Caco-2 (cell line): Measurements from ENCODE around the gene BCO2. TPM values are rescaled to one million over a fixed set of nuclear protein-coding genes. Genes with fewer than 3 reads are reported as not detected.
"Not testable (repeated sequence)": the region's sequence is repeated elsewhere in the genome, so short reads cannot be mapped to it uniquely, and the experiment has no call there.

Source experiments
- BruUV-seq: library from RNA; stranded (reverse); fragments of 400-500 nt; replicated peaks from 2 replicates; lab custom pipeline; 2021; lab: Mats Ljungman, UMichigan
- CTCF ChIA-PET: fragments of 300-600 bp; sonication (Branson Sonifier 250); formaldehyde crosslinking; loops from one replicate; lab custom pipeline; 2022; ENCODE audit warnings: antibody characterized with exemption; lab: Charles Lee
- POLR2A ChIA-PET: fragments of 300-600 bp; sonication (Branson Sonifier 250); formaldehyde crosslinking; loops from one replicate; lab custom pipeline; 2022; ENCODE audit warnings: antibody characterized with exemption; lab: Charles Lee
- DNase-seq, 2 experiments: peaks; one replicate each; pipeline versions ENCODE4 v3.0.0 to v3.0.0-alpha.2; 2020 to 2022
- H3K27me3 ChIP-seq: replicated peaks from 2 replicates; pipeline ENCODE4 v1.6.0; 2011; ENCODE audit warnings: low read length; ENCODE audit not compliant: control insufficient read depth, insufficient read depth
- H3K36me3 ChIP-seq: 2 replicates; pipeline ENCODE4 v1.5.1; 2011; ENCODE audit warnings: low read length; ENCODE audit not compliant: control insufficient read depth, insufficient read depth
- H3K4me1 ChIP-seq: fragments of 250-450 bp; sonication (Bioruptor Pico); 2 replicates; pipeline ENCODE4 v1.5.1; 2020; ENCODE audit warnings: mild to moderate bottlenecking
- H3K4me3 ChIP-seq: 2 replicates; pipeline ENCODE4 v1.5.1; 2011; ENCODE audit warnings: low read depth, mild to moderate bottlenecking, control low read depth, low read length
- H3K9me3 ChIP-seq: fragments of 250-450 bp; sonication (Bioruptor Pico); 2 replicates; pipeline ENCODE4 v1.5.1; 2020; ENCODE audit warnings: mild to moderate bottlenecking, moderate library complexity
- H3K27ac Mint-ChIP-seq: one replicate; pipeline ENCODE4 v1.8.0; 2022; ENCODE audit warnings: mixed read lengths; ENCODE audit not compliant: unreplicated experiment
- H3K27me3 Mint-ChIP-seq: one replicate; pipeline ENCODE4 v1.8.0; 2022; ENCODE audit warnings: mixed read lengths; ENCODE audit not compliant: insufficient read depth, unreplicated experiment
- H3K36me3 Mint-ChIP-seq: one replicate; pipeline ENCODE4 v1.8.0; 2022; ENCODE audit warnings: mild to moderate bottlenecking, mixed read lengths; ENCODE audit not compliant: insufficient read depth, unreplicated experiment
- H3K4me1 Mint-ChIP-seq: one replicate; pipeline ENCODE4 v1.8.0; 2022; ENCODE audit warnings: low read depth, mixed read lengths; ENCODE audit not compliant: unreplicated experiment
- H3K4me3 Mint-ChIP-seq: one replicate; pipeline ENCODE4 v1.8.0; 2022; ENCODE audit warnings: mild to moderate bottlenecking, moderate library complexity, mixed read lengths; ENCODE audit not compliant: unreplicated experiment
- H3K9me3 Mint-ChIP-seq: one replicate; pipeline ENCODE4 v1.8.0; 2022; ENCODE audit warnings: mixed read lengths; ENCODE audit not compliant: unreplicated experiment
- intact Hi-C: fragments of 100-400 bp; cut with micrococcal nuclease; formaldehyde crosslinking; loops from one replicate; pipeline ENCODE4 v1.10.0; 2022; ENCODE audit not compliant: unreplicated experiment
- total RNA-seq: library from RNA; stranded (reverse); gene quantifications from 2 replicates; pipeline ENCODE4 v1.2.3, GENCODE V29; 2022
- TF ChIP-seq, protein P1 (sequence below), 2 experiments: fragments of 200-600 bp in 1 of 2; IDR thresholded peaks; 1 replicate in 1 of 2; 2 replicates in 1 of 2; pipeline versions ENCODE4 v1.5.1 to v1.8.0; 2011 to 2022; ENCODE audit warnings: antibody characterized with exemption in 1 of 2, control low read depth in 1 of 2, inconsistent platforms in 1 of 2, low read depth in 1 of 2, low read length in 1 of 2, mild to moderate bottlenecking in 1 of 2, moderate library complexity in 1 of 2; ENCODE audit not compliant: insufficient read depth in 1 of 2, severe bottlenecking in 1 of 2, unreplicated experiment in 1 of 2

The BCO2 gene
- total RNA-seq, 1 experiment from 2014 or later: 2.2 TPM

DNA sequence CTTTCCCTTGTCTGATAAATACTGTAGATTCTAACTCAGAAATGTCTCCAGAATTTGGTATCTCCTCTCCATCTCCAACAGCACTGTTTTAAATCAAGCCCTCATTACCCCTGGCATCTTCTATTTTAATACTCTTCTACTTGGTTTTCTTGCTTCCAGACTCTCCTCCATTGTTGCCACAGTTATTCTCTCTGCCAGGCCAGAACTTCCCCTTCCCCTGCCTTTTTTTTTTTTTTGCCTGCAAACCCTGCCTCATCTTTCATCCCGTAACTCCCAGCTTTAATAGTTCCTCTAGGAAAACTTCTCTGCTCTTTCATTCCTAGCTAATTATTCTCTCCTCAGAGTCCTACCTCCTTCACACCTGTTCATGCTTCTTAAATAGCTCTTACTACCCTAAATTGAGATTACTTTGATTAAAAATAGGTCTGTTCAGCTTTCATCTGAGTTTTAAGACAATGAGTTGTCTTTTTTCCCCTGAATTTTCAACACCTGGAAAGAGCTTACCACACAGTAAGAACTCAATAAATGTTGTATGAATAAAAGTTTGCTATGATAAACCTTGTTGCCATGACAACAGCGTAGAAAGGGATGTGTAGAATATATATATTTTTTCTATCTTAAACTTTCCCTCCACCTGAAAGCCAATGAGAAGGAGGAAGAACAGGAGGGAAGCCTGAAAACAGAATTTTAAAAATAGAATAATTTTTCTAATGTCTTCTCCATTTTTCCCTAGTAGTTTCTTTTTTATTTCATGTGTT is 15.0 kb upstream of the BCO2 start:
- Histone ChIP-seq H3K27me3 (no peaks in the 10 kb centered on the region), H3K9me3 (no peaks in the 10 kb centered on the region), H3K4me1 (peaks cover 30% of the 10 kb centered on the region), H3K4me3 (no peak overlapping the region), H3K36me3 (no peaks in the 10 kb centered on the region)
- POLR2A ChIA-PET: interaction anchor here (0.6 kb wide), 1 partner anchor 636 kb away, joined by 4 read pairs; no protein-coding TSS in a partner anchor
- Mint-ChIP-seq H3K27ac (no peak overlapping the region), H3K27me3 (no peaks in the 10 kb centered on the region), H3K9me3 (no peaks in the 10 kb centered on the region), H3K4me3 (no peak overlapping the region), H3K4me1 (peaks cover 25% of the 10 kb centered on the region), H3K36me3 (peaks cover 6% of the 10 kb centered on the region)
- TF ChIP-seq, protein P1, sequence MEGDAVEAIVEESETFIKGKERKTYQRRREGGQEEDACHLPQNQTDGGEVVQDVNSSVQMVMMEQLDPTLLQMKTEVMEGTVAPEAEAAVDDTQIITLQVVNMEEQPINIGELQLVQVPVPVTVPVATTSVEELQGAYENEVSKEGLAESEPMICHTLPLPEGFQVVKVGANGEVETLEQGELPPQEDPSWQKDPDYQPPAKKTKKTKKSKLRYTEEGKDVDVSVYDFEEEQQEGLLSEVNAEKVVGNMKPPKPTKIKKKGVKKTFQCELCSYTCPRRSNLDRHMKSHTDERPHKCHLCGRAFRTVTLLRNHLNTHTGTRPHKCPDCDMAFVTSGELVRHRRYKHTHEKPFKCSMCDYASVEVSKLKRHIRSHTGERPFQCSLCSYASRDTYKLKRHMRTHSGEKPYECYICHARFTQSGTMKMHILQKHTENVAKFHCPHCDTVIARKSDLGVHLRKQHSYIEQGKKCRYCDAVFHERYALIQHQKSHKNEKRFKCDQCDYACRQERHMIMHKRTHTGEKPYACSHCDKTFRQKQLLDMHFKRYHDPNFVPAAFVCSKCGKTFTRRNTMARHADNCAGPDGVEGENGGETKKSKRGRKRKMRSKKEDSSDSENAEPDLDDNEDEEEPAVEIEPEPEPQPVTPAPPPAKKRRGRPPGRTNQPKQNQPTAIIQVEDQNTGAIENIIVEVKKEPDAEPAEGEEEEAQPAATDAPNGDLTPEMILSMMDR (IDR thresholded peaks at IDR 0.05; ENCODE audit: insufficient read depth in 1 of 2, low read depth in 1 of 2, low read length in 1 of 2, severe bottlenecking in 1 of 2, unreplicated experiment in 1 of 2): no peak
- BruUV-seq: no TSS peak
- DNase-seq: no peak
- intact Hi-C loops: loop anchor here (5.0 kb wide), 1 partner anchor 48 kb away; no protein-coding TSS in a partner anchor
- CTCF ChIA-PET: interaction anchor here (1.1 kb wide), 1 partner anchor 15 kb away, joined by 3 read pairs; the partner anchor contains the start of gene BCO2

DNA sequence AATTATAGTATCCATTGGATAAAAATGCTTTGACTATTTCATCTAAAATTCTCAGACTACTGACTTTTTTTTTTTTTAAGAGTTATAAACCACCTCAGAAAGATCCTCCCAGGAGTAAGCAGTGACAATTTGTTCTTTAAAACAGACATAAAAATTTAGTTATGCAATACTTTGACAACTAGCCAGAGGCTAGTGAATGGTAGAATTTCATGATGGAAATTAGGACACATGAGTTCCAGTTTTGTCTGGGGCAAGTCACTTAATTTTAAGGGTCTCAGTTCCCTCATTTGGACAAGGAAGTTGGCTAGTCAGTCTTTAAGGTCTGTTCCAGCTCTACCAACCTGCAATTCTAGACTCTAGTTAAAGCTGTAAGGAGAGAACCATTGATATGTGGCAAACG is 14.3 kb upstream of the BCO2 start:
- Mint-ChIP-seq H3K36me3 (peaks cover 6% of the 10 kb centered on the region), H3K27me3 (no peaks in the 10 kb centered on the region), H3K9me3 (no peaks in the 10 kb centered on the region), H3K4me3 (no peak overlapping the region), H3K27ac (no peak overlapping the region), H3K4me1 (peaks cover 25% of the 10 kb centered on the region)
- H3K9me3 ChIP-seq: no peaks in the 10 kb centered on the region
- ChIA-PET CTCF (no interaction called here), POLR2A (no interaction called here)
- intact Hi-C loops: loop anchor here (5.0 kb wide), 1 partner anchor 49 kb away; no protein-coding TSS in a partner anchor
- TF ChIP-seq, protein P1 (IDR thresholded peaks at IDR 0.05; ENCODE audit: insufficient read depth in 1 of 2, low read depth in 1 of 2, low read length in 1 of 2, severe bottlenecking in 1 of 2, unreplicated experiment in 1 of 2): no peak
- no peaks in the 10 kb centered on the region for H3K36me3 ChIP-seq
- H3K4me1 ChIP-seq: peaks cover 37% of the 10 kb centered on the region
- H3K4me3 ChIP-seq: no peak overlapping the region
- no peak for DNase-seq
- no peaks in the 10 kb centered on the region for H3K27me3 ChIP-seq
- BruUV-seq: no TSS peak

DNA sequence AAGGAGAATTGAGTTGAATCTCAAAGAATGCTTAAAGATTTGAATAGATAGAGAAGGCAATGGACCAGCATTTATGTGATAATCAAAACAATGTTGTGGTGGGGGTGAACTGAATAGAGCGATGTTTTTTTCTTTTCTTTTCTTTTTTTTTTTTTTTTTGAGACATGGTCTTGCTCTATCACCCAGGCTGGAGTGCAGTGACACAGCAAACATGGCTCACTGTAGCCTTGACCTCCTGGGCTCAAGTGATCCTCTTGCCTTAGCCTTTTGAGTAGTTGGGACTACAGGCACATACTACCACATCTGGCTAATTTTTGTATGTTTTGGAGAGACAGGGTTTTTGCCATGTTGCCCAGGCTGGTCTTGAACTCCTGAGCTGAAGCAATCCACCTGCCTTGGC is 13.1 kb upstream of the BCO2 start:
- H3K27me3 Mint-ChIP-seq, CTCF ChIA-PET, H3K4me3 ChIP-seq: not testable (repeated sequence)

More for the DNA sequence above, 13.1 kb upstream of the BCO2 start:
- Mint-ChIP-seq H3K4me1 (peaks cover 33% of the 10 kb centered on the region), H3K27ac (peak overlapping the region; percentile 3), H3K4me3 (peak overlapping the region; percentile 81)
- POLR2A ChIA-PET, H3K27me3 ChIP-seq, H3K9me3 ChIP-seq, BruUV-seq, H3K36me3 Mint-ChIP-seq, H3K9me3 Mint-ChIP-seq, H3K36me3 ChIP-seq, DNase-seq: not testable (repeated sequence)
- intact Hi-C loops: loop anchor here (5.0 kb wide), 1 partner anchor 50 kb away; no protein-coding TSS in a partner anchor
- peaks cover 41% of the 10 kb centered on the region for H3K4me1 ChIP-seq
